ENCODE measurements around the gene CLCN1. TPM values are rescaled to one million over a fixed set of nuclear protein-coding genes. Genes with fewer than 3 reads are reported as not detected.

CLCN1 gene
- total and polyA plus RNA-seq, 2 of the 4 experiments (the other 2 are of a cell fraction), result not detected

DNA sequence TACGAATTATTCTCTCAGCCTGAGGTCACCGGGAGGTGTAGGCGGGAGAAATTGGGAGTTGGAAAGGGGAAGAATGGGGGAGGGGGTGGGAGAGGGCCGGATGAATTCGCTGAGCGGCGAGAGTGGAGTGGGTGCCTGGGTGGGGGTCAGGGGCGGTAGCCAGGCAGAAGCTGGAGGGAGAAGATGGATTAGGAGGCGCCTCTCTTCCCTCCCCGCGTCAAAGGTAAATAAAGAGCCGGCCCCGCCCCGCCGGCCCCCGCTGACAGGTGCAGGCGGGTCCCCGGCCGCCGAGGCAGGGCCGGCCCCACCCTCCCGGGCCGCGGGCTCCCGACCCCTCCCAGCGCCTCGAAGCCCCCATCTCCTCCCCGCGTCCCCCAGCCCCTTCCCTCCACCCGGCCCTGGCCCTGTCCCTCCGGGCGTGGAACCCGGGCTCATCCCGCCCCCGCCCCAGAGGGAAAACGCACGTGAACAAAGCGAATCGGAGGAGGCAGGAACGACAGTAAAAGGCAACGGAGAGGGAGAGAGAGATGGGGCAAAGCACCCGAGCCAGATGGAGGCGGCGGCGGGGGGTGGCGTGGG, 45.7 kb downstream of the CLCN1 start:
- H3K79me1 ChIP-seq (ENCODE audit: low read depth in 1 of 2, low read length in 2 of 2), result no peaks in the 10 kb centered on the region
- H3K56ac ChIP-seq (ENCODE audit: extremely low read depth, insufficient read depth, low read length), result no peak overlapping the region
- H3K4me1 ChIP-seq (ENCODE audit: control insufficient read depth, insufficient read depth, low read length), result no peaks in the 10 kb centered on the region
- H4K91ac ChIP-seq (ENCODE audit: insufficient read depth, low read depth, low read length), result no peak overlapping the region
- H3K4ac ChIP-seq (ENCODE audit: low read depth, low read length), result no peak overlapping the region
- no peak overlapping the region for H2BK120ac ChIP-seq (ENCODE audit: low read depth, low read length)
- DNase-seq, result no peak
- H4K20me1 ChIP-seq (ENCODE audit: insufficient read depth, low read length), result no peaks in the 10 kb centered on the region
- dilution Hi-C loops (cut with HindIII; ENCODE audit: low sequenced_read_pairs, unreplicated experiment), result no loop called here
- ChIA-PET CTCF (no interaction called here), POLR2A (ENCODE audit: unreplicated experiment) (no interaction called here)
- no peak overlapping the region for H3K9ac ChIP-seq (ENCODE audit: low read depth, low read length)
- no peak overlapping the region for H2BK20ac ChIP-seq (ENCODE audit: low read depth, low read length)
- H4K5ac ChIP-seq (ENCODE audit: low read depth, low read length), result no peak overlapping the region
- TF ChIP-seq MXI1 (IDR thresholded peaks at IDR 0.05; ENCODE audit: borderline replicate concordance, low read depth, low read length), result no peak
- no peak for TF ChIP-seq CHD1 (IDR thresholded peaks at IDR 0.05; ENCODE audit: low read depth, low read length)
- TF ChIP-seq NFE2L2 (IDR thresholded peaks at IDR 0.05; ENCODE audit: low read depth, low read length), result no peak
- TF ChIP-seq RCOR1 (IDR thresholded peaks at IDR 0.05; ENCODE audit: insufficient replicate concordance, low read length), result no peak
- TF ChIP-seq BHLHE40 (IDR thresholded peaks at IDR 0.05; ENCODE audit: low read depth, low read length), result no peak
- no peak for TF ChIP-seq RFX5 (IDR thresholded peaks at IDR 0.05; ENCODE audit: low read depth, low read length)
- TF ChIP-seq SMC3 (IDR thresholded peaks at IDR 0.05; ENCODE audit: low read depth, low read length), result no peak
- TF ChIP-seq, protein P1, sequence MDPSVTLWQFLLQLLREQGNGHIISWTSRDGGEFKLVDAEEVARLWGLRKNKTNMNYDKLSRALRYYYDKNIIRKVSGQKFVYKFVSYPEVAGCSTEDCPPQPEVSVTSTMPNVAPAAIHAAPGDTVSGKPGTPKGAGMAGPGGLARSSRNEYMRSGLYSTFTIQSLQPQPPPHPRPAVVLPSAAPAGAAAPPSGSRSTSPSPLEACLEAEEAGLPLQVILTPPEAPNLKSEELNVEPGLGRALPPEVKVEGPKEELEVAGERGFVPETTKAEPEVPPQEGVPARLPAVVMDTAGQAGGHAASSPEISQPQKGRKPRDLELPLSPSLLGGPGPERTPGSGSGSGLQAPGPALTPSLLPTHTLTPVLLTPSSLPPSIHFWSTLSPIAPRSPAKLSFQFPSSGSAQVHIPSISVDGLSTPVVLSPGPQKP (IDR thresholded peaks at IDR 0.05; ENCODE audit: borderline replicate concordance, low read depth, low read length), result no peak
- TF ChIP-seq MAFK (IDR thresholded peaks at IDR 0.05; ENCODE audit: low read depth, low read length), result no peak
- TF ChIP-seq MAZ (IDR thresholded peaks at IDR 0.05; ENCODE audit: borderline replicate concordance, low read depth, low read length), result no peak
- TF ChIP-seq, protein P2, sequence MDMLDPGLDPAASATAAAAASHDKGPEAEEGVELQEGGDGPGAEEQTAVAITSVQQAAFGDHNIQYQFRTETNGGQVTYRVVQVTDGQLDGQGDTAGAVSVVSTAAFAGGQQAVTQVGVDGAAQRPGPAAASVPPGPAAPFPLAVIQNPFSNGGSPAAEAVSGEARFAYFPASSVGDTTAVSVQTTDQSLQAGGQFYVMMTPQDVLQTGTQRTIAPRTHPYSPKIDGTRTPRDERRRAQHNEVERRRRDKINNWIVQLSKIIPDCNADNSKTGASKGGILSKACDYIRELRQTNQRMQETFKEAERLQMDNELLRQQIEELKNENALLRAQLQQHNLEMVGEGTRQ (IDR thresholded peaks at IDR 0.05; ENCODE audit: low read depth, low read length), result no peak
- TF ChIP-seq, protein P3, sequence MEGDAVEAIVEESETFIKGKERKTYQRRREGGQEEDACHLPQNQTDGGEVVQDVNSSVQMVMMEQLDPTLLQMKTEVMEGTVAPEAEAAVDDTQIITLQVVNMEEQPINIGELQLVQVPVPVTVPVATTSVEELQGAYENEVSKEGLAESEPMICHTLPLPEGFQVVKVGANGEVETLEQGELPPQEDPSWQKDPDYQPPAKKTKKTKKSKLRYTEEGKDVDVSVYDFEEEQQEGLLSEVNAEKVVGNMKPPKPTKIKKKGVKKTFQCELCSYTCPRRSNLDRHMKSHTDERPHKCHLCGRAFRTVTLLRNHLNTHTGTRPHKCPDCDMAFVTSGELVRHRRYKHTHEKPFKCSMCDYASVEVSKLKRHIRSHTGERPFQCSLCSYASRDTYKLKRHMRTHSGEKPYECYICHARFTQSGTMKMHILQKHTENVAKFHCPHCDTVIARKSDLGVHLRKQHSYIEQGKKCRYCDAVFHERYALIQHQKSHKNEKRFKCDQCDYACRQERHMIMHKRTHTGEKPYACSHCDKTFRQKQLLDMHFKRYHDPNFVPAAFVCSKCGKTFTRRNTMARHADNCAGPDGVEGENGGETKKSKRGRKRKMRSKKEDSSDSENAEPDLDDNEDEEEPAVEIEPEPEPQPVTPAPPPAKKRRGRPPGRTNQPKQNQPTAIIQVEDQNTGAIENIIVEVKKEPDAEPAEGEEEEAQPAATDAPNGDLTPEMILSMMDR (conservative IDR thresholded peaks at IDR 0.05; ENCODE audit: low read depth, low read length), result no peak
- no peak for TF ChIP-seq POLR2A (IDR thresholded peaks at IDR 0.05; ENCODE audit: low read depth, low read length)
- TF ChIP-seq CEBPB (IDR thresholded peaks at IDR 0.05; ENCODE audit: low read depth, low read length), result no peak
- no peak for TF ChIP-seq FOS (IDR thresholded peaks at IDR 0.05; ENCODE audit: low read depth, low read length)
- TF ChIP-seq RAD21 (IDR thresholded peaks at IDR 0.05; ENCODE audit: low read length), result no peak
- no peak overlapping the region for H2AK9ac ChIP-seq (replicated peaks; ENCODE audit: low read depth, low read length, poor library complexity)
- no peak overlapping the region for H3K23ac ChIP-seq (ENCODE audit: low read depth, low read length)
- H3K27me3 ChIP-seq (ENCODE audit: control insufficient read depth, insufficient read depth, low read length), result peaks cover 38% of the 10 kb centered on the region
- WGBS, 2 experiments (ENCODE audit: extremely low coverage in 2 of 2, insufficient read length in 1 of 2), result no CpG with 5 or more reads among the region's 46 CpGs
- H4K8ac ChIP-seq (ENCODE audit: low read depth in 2 of 2, low read length in 2 of 2), result no peak overlapping the region
- H2AFZ ChIP-seq (replicated peaks; ENCODE audit: low read length, poor library complexity), result no peak overlapping the region
- no peaks in the 10 kb centered on the region for H3K9me3 ChIP-seq (ENCODE audit: control insufficient read depth, insufficient read depth, low read length)
- peak overlapping the region; percentile 84 for H3K4me3 ChIP-seq (ENCODE audit: insufficient read depth, low read depth, low read length)
- in situ Hi-C loops (cut with MboI; ENCODE audit: low sequenced_read_pairs), result no loop called here
- H3K18ac ChIP-seq (ENCODE audit: low read depth, low read length), result no peak overlapping the region
- H3K36me3 ChIP-seq (ENCODE audit: control insufficient read depth, insufficient read depth, low read length), result peaks cover 2% of the 10 kb centered on the region; the same call in 1 of the 2 replicates
- ATAC-seq (ENCODE audit: low read depth), result peak; percentile 10
- H2BK15ac ChIP-seq (ENCODE audit: low read depth, low read length), result no peak overlapping the region
- H3K27ac ChIP-seq (ENCODE audit: insufficient read depth, low read length), result no peak overlapping the region
- no peak overlapping the region for H2AK5ac ChIP-seq (ENCODE audit: low read depth, low read length)
- no peaks in the 10 kb centered on the region for H3K9me1 ChIP-seq (ENCODE audit: insufficient read depth, low read length)
- no peak overlapping the region for H2BK5ac ChIP-seq (ENCODE audit: low read depth, low read length, poor library complexity, severe bottlenecking)
- peak overlapping the region; percentile 90; the same call in 1 of the 2 replicates for H3K4me2 ChIP-seq (ENCODE audit: low read depth, low read length)
- no peak overlapping the region for H3K14ac ChIP-seq (replicated peaks; ENCODE audit: low read depth, low read length)
- no TSS peak for BruUV-seq (replicated peaks)
- intact Hi-C loops (cut with micrococcal nuclease), result no loop called here

Measured in IMR-90 (cell line).